ENCODE data around the gene MAP4K5.

The MAP4K5 gene

GRCh38 chr14:50398189-50398580 is 134.2 kb downstream of the MAP4K5 start:
- TF ChIP-seq CTCF (IDR thresholded peaks at IDR 0.05; ENCODE audit: insufficient read depth, low read length, poor library complexity, severe bottlenecking): no peak
- no peak for DNase-seq (ENCODE audit: extremely low read depth, insufficient read length)
- no peaks in the 10 kb centered on the region for H3K27me3 ChIP-seq (replicated peaks; ENCODE audit: control insufficient read depth, insufficient read depth, low read length)
- H3K36me3 ChIP-seq (ENCODE audit: control insufficient read depth, insufficient read depth, low read length): no peaks in the 10 kb centered on the region
- no peak overlapping the region for H3K4me3 ChIP-seq (replicated peaks; ENCODE audit: low read depth, low read length)

GRCh38 chr14:50397390-50398188 is 134.8 kb downstream of the MAP4K5 start:
- TF ChIP-seq CTCF (IDR thresholded peaks at IDR 0.05; ENCODE audit: insufficient read depth, low read length, poor library complexity, severe bottlenecking): no peak
- Histone ChIP-seq H3K27me3 (replicated peaks; ENCODE audit: control insufficient read depth, insufficient read depth, low read length) (no peaks in the 10 kb centered on the region), H3K4me3 (replicated peaks; ENCODE audit: low read depth, low read length) (peak overlapping the region; percentile 73), H3K36me3 (ENCODE audit: control insufficient read depth, insufficient read depth, low read length) (no peaks in the 10 kb centered on the region)
- DNase-seq (ENCODE audit: extremely low read depth, insufficient read length): peak; percentile 7

- DNase-seq (ENCODE audit: extremely low read depth, insufficient read length): peak; percentile 70
- TF ChIP-seq CTCF (IDR thresholded peaks at IDR 0.05; ENCODE audit: insufficient read depth, low read length, poor library complexity, severe bottlenecking): no peak
- Histone ChIP-seq H3K27me3 (replicated peaks; ENCODE audit: control insufficient read depth, insufficient read depth, low read length) (no peaks in the 10 kb centered on the region), H3K4me3 (replicated peaks; ENCODE audit: low read depth, low read length) (peak within 1 kb of the TSS; percentile 73), H3K36me3 (ENCODE audit: control insufficient read depth, insufficient read depth, low read length) (no peaks in the 10 kb centered on the region)
Observed at GRCh38 chr14:50396631-50397389, 135.6 kb downstream of the MAP4K5 start, which contains the start of gene CDKL1. TSS of gene CDKL1 (minus strand) at chr14:50396881. CDS start at chr14:50395868, 1,013 bp downstream.

- Histone ChIP-seq H3K4me3 (replicated peaks; ENCODE audit: low read depth, low read length) (no peak overlapping the region), H3K27me3 (replicated peaks; ENCODE audit: control insufficient read depth, insufficient read depth, low read length) (no peaks in the 10 kb centered on the region), H3K36me3 (ENCODE audit: control insufficient read depth, insufficient read depth, low read length) (no peaks in the 10 kb centered on the region)
- no peak for TF ChIP-seq CTCF (IDR thresholded peaks at IDR 0.05; ENCODE audit: insufficient read depth, low read length, poor library complexity, severe bottlenecking)
- no peak for DNase-seq (ENCODE audit: extremely low read depth, insufficient read length)
Observed at GRCh38 chr14:50395448-50395847, 136.9 kb downstream of the MAP4K5 start.

GRCh38 chr14:50394713-50395112 is 137.7 kb downstream of the MAP4K5 start:
- Histone ChIP-seq H3K36me3 (ENCODE audit: control insufficient read depth, insufficient read depth, low read length) (no peaks in the 10 kb centered on the region), H3K4me3 (replicated peaks; ENCODE audit: low read depth, low read length) (no peak overlapping the region), H3K27me3 (replicated peaks; ENCODE audit: control insufficient read depth, insufficient read depth, low read length) (no peaks in the 10 kb centered on the region)
- no peak for DNase-seq (ENCODE audit: extremely low read depth, insufficient read length)
- no peak for TF ChIP-seq CTCF (IDR thresholded peaks at IDR 0.05; ENCODE audit: insufficient read depth, low read length, poor library complexity, severe bottlenecking)
